Type B pancreatic cell (in vitro differentiated cells): Measurements from ENCODE around the gene ASCC1. TPM values are rescaled to one million over a fixed set of nuclear protein-coding genes. Genes with fewer than 3 reads are reported as not detected.

Experiments
- DNase-seq: peaks from one replicate; pipeline ENCODE4 v3.0.0; 2021; ENCODE audit warnings: mixed read lengths; ENCODE audit not compliant: unreplicated experiment; ENCODE audit errors: extremely low spot score
- H3K27ac Mint-ChIP-seq: 2 replicates; pipeline ENCODE4 v1.8.0; 2021; ENCODE audit warnings: mild to moderate bottlenecking, mixed read lengths
- H3K27me3 Mint-ChIP-seq: 2 replicates; pipeline ENCODE4 v1.8.0; 2021; ENCODE audit warnings: mixed read lengths
- H3K36me3 Mint-ChIP-seq: 2 replicates; pipeline ENCODE4 v1.8.0; 2021; ENCODE audit warnings: mixed read lengths
- H3K4me1 Mint-ChIP-seq: one replicate; pipeline ENCODE4 v1.8.0; 2021; ENCODE audit warnings: mixed read lengths; ENCODE audit not compliant: unreplicated experiment
- H3K4me3 Mint-ChIP-seq: 2 replicates; pipeline ENCODE4 v1.8.0; 2021; ENCODE audit warnings: mild to moderate bottlenecking, mixed read lengths
- H3K9me3 Mint-ChIP-seq: 2 replicates; pipeline ENCODE4 v1.8.0; 2021; ENCODE audit warnings: mixed read lengths
- total RNA-seq: library from RNA; stranded (reverse); gene quantifications from 2 replicates; pipeline ENCODE4 v1.2.1, GENCODE V29; 2021; ENCODE audit warnings: low replicate concordance
- TF ChIP-seq, protein P1 (sequence below): fragments of 200-600 bp; sonication (generic); conservative IDR thresholded peaks from 2 replicates; pipeline ENCODE4 v1.5.0; 2021; ENCODE audit warnings: antibody characterized with exemption, mild to moderate bottlenecking

The ASCC1 gene
- total RNA-seq, 1 donor from 2014 or later: 32.8 TPM

DNA sequence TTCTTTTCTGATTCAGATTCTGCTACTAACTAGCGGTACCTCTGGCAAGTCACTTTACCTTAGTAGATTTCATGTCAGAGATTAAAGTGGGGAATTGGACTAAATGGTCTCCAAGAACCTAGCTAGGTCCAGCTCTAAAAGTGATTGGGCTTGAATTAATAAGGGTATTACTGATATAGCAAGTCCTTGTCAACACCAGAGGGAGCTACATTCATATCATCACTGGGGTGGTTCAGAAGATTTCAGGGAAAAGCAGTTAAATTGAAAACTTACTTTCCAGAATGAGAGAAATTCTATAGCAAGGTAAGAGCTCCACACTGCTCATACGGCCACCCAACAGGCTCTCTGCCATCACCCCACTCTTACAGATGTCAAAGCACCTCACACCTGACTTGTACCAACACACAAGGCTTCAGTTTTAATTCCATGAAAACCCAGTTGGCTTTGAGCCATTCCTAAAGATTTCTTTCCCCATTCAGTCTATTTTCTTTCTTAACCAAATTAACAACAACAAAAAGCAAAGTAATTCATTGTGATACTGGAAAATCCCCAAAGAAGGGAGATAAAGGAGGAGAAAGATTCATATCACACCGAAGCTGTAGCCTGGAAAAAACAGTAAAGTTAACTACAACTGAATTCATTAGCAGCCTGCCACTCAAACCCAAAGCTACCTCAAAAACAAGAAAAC lies 89.7 kb downstream of the ASCC1 start:
- TF ChIP-seq, protein P1, sequence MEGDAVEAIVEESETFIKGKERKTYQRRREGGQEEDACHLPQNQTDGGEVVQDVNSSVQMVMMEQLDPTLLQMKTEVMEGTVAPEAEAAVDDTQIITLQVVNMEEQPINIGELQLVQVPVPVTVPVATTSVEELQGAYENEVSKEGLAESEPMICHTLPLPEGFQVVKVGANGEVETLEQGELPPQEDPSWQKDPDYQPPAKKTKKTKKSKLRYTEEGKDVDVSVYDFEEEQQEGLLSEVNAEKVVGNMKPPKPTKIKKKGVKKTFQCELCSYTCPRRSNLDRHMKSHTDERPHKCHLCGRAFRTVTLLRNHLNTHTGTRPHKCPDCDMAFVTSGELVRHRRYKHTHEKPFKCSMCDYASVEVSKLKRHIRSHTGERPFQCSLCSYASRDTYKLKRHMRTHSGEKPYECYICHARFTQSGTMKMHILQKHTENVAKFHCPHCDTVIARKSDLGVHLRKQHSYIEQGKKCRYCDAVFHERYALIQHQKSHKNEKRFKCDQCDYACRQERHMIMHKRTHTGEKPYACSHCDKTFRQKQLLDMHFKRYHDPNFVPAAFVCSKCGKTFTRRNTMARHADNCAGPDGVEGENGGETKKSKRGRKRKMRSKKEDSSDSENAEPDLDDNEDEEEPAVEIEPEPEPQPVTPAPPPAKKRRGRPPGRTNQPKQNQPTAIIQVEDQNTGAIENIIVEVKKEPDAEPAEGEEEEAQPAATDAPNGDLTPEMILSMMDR: peak; percentile 66
- H3K27ac Mint-ChIP-seq: no peak overlapping the region
- no peaks in the 10 kb centered on the region for H3K27me3 Mint-ChIP-seq
- no peak overlapping the region for H3K4me3 Mint-ChIP-seq
- peaks cover 15% of the 10 kb centered on the region for H3K4me1 Mint-ChIP-seq
- DNase-seq: no peak
- H3K9me3 Mint-ChIP-seq: peaks cover 3% of the 10 kb centered on the region
- peaks cover 14% of the 10 kb centered on the region for H3K36me3 Mint-ChIP-seq

DNA sequence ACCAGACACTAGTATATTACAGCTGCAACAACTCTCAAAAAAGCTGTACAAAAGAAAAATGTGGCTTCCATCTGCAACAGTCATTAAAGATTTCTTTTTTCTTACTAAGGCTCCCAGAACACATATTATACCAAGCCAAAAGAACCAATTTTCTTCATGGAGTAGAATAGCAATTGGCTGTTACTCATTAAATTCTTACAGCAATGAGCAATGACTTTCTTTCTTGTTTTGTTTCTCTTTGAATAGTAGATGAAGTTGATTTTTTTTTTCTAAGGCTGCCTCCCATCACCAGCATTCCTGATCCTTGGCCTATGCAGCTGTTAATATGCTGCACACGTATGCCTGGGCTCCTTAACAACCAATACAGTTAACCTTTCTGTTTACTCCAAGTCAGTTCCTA lies 91.1 kb downstream of the ASCC1 start:
- DNase-seq: no peak
- Mint-ChIP-seq H3K27me3 (no peaks in the 10 kb centered on the region), H3K4me3 (no peak overlapping the region), H3K36me3 (peaks cover 14% of the 10 kb centered on the region), H3K9me3 (peaks cover 3% of the 10 kb centered on the region), H3K27ac (no peak overlapping the region), H3K4me1 (peaks cover 15% of the 10 kb centered on the region)
- TF ChIP-seq, protein P1: no peak

DNA sequence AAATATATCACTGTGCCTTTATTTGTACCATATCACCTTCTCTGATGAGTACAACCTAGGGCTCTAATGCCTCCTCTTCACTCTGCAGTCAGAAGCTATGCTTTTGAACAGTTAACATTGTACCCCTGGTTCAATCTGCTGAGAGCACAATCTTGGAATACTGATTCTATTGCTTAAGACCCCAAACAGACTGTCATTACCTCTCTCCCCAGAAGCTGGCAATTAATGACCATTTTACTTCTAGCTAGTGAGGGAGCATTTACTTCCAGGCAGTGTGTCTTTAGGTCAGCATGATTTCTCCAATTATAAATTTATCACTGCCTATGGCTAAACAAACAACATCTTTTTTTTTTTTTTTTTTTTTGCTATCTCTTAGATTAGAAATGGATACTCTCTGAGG lies 91.7 kb downstream of the ASCC1 start:
- Mint-ChIP-seq H3K9me3 (peaks cover 3% of the 10 kb centered on the region), H3K27me3 (no peaks in the 10 kb centered on the region), H3K27ac (no peak overlapping the region), H3K4me1 (peaks cover 15% of the 10 kb centered on the region), H3K36me3 (peaks cover 18% of the 10 kb centered on the region), H3K4me3 (no peak overlapping the region)
- TF ChIP-seq, protein P1: no peak
- no peak for DNase-seq

DNA sequence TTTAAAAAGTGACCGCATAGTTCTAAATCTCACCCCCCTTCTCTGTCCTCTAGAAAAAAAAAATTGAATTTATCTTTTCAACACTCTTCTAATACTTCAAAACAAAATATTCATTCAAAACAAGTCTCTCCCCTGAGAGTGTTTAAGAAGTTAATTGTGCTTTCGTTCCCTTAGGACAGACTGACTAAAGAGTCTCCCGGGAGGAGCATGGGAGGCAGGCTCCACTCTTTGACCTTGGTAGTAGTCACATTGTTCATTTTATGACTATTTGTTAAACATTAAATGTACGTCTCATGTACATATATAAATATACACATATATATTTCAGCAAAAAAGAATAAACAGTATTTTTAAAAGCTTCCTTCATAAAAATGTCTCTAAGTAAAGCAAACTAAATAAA lies 92.5 kb downstream of the ASCC1 start:
- no peak for DNase-seq
- no peaks in the 10 kb centered on the region for H3K27me3 Mint-ChIP-seq
- TF ChIP-seq, protein P1: no peak
- peaks cover 19% of the 10 kb centered on the region for H3K36me3 Mint-ChIP-seq
- H3K9me3 Mint-ChIP-seq: peaks cover 3% of the 10 kb centered on the region
- peaks cover 15% of the 10 kb centered on the region for H3K4me1 Mint-ChIP-seq
- H3K4me3 Mint-ChIP-seq: no peak overlapping the region
- no peak overlapping the region for H3K27ac Mint-ChIP-seq

DNA sequence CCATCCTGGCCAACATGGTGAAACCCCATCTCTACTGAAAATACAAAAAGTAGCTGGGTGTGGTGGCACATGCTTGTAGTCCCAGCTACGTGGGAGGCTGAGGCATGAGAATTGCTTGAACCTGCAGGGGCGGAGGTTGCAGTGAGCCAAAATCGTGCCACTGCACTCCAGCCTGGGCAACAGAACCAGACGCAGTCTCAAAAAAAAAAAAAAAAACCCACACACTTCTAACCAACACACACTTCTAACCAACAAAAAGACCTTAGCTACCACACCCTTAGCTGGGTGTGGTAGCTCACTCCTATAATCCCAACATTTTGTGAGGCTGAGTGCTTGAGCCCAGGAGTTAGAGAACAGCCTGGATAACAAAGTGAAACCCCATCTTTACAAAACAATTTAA lies 93.9 kb downstream of the ASCC1 start:
- H3K4me3 Mint-ChIP-seq: no peak overlapping the region
- H3K9me3 Mint-ChIP-seq: peaks cover 7% of the 10 kb centered on the region
- peaks cover 15% of the 10 kb centered on the region for H3K4me1 Mint-ChIP-seq
- H3K27me3 Mint-ChIP-seq: no peaks in the 10 kb centered on the region
- no peak overlapping the region for H3K27ac Mint-ChIP-seq
- DNase-seq: no peak
- TF ChIP-seq, protein P1: no peak
- peaks cover 22% of the 10 kb centered on the region for H3K36me3 Mint-ChIP-seq
